HEK293T (cell line): ENCODE data around the gene AGPAT2.

Experiments
- ELF4 ChIP-seq: fragments of 450-650 bp; IDR thresholded peaks from 2 replicates; pipeline ENCODE4 v1.6.1; 2017; ENCODE audit warnings: antibody characterized with exemption
- FOXK2 ChIP-seq: fragments of 450-650 bp; IDR thresholded peaks from 2 replicates; pipeline ENCODE4 v1.6.1; 2016; ENCODE audit warnings: mild to moderate bottlenecking
- SP1 ChIP-seq: fragments of 450-650 bp; IDR thresholded peaks from 2 replicates; pipeline ENCODE4 v1.6.1; 2017
- SUZ12 ChIP-seq: fragments of 450-650 bp; IDR thresholded peaks from 2 replicates; pipeline ENCODE4 v1.6.1; 2016; ENCODE audit warnings: mild to moderate bottlenecking
- ZNF384 ChIP-seq: fragments of 450-650 bp; IDR thresholded peaks from 2 replicates; pipeline ENCODE4 v1.6.1; 2016

DNA sequence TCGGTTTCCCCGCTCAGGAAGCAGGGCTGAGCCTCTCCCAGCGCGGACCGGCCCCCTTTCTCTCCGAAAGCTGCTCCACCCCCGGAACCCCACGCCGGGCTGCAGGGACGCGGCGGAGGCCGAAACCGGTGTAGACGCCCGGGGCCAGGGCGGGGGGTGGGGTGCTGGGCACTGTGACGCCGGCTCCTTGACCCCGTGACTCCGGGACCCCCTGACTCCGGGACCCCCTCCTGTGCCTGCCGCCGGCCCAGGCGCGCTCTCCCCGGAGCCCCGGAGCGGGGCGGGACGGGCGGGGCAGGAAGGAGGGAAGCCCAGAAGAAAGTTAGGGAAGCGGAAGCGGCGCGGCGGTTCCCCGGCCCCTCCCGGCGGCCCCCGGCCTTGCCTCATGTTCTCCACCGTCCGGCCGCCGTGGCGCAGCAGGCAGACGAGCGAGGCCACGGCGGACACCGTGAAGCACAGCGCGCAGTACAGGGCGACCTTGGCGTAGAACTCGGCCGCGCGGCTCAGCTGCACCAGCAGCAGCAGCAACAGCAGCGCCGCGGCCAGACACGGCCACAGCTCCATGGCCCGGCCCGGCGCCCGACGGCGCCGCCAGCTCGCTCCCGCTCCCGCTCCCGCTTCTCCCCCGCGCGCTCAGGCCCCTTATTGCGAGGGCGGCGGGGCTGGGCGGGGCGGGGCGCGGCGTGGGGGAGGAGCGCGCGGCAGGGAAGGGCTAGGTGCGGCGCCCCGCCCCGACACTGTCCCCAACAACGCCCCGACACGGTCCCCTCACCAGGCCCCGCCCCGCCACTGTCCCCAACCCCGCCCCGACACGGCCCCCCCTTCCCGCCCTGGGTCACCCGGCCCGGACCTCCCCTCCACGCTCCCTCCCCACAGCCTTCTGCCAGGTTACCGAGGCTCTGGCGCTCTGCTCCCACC, at the start of gene AGPAT2:
- TF ChIP-seq ZNF384 (no peak), FOXK2 (no peak), SUZ12 (no peak), SP1 (no peak), ELF4 (no peak)
